ENCODE measurements around the gene TRAF3.

TRAF3 gene

DNA sequence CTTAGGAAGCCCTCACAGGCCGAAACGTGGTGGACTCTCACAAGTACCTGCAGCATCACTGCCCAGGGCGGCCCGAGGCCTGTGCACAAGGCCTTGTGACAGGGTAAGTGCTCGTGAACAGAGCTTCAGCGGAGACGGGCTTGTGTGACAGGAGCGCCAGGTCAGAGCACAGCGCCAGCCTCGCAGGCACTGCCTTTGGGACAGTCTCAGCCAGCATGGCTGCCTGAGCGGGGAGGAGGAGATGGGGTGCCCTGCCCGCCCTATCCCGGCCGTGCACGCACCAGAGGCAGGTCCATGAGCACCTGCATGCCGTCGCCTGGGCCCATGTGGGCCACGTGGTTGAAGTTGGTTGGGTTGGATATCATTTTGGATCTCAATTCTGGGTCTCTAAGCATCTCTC is 162.1 kb downstream of the TRAF3 start:
- no peak for DNase-seq (ENCODE audit: low spot score)

DNA sequence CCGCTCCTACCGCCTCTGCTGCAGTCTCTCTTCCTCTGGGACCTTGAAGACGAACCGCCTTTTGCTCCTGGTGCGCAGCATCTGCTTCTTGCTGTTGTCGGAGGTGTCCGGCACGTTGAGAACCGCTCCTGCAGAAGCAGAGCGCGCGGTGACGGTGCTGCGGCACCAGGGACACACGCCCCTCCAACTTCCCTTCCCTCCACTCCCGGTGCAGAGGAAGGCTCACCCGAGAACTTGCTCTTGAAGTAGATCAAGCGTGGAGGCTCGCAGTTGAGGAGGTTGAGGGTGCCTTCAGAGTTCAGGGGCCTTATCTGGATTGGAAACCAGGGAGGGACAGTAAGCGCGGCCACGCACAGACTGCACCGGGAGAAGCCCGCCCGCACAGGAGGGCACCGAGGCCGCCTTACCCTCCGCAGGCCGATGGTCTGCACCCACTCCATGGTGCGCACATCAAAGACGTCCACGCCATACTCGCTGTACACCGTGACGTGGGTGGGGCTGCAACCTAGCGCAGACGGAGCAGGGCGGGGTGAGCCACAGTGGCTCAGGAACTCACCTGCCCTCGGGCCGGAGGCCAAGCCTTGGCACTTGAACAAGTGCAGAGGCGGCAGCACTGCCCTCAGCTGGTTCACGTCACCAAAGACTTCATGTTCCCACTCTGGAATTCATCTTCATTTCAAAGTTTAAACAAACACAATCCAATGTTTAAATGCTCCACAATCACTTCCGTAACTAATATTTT is 162.7 kb downstream of the TRAF3 start:
- no peak for DNase-seq (ENCODE audit: low spot score)

DNA sequence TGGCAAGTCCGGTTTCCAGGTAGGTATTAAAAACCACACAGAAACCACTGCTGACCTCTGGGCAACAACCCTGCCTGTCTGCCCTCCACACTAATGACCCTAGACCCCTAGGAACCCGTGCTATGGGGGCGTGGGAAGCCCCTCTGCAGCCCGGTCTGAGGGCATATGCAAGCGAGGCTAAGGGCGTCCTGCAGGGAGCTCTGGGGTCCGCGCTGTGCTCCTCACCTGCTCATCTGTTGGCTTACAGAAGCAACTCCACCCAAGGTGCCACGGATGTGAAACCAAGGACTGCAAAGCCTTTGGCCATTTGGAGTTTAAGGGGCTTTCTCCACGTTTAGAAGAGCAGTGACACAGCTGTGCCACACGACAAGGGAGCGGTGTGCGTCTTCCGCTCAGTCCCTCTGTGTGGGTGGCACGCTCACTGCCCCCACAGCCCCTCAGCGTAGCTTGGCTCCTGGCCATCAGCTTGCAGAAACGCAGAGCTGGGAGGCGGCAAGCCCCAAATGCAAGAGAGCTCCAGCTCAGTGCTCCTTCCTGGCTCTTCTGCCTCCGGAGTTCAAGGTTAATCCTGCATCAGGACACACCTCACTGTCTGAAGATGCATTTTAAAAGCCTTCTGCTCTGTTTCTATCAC is 163.6 kb downstream of the TRAF3 start:
- no peak for DNase-seq (ENCODE audit: low spot score)

DNA sequence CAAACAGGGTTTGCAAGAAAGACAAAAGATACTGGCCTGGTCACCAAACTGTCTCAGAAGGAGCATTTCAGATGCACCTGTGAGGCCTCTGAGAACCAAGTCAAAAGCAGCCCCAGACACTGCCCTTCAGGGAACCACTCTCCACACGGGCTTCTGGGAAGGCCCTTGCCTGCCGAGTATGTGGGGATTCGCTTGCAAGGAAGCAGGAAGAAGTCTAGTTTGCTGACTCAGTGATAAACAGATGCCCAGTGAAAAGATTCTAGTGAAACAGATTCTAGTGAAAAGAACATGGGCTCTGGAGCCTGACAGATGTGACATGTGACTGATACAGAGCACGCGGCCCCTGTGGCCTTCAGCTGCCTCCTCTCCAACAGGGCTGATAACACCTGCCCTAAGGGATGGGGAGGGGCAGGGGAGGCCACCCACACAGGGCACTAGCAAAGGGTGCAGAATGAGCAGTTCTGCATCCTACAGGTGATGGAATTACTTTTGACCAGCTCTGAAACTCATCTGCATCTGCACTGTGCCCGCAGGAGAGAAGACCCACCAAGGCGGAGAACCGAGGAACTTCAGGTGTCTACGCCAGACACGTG is 164.3 kb downstream of the TRAF3 start:
- DNase-seq (ENCODE audit: low spot score) = no peak

DNA sequence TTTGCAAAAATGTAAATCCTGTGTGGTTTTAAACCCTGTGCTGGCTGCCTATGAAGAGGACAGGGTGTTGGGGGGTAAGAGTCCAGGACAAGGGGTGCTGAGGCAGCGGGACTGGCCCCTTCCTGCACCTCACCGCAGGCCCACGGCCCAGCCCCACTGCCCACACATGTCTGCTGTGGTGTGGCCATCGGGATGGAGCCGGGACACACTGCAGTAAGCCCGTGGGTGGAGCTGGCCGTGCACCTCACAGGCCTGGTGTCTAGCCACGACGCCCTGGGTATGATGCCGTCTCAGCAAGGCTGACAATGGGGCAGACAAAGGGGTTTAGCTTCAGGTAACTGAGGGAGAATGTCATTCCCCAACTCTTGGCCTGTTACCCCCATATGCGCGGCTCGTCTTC is 164.8 kb downstream of the TRAF3 start:
- DNase-seq (ENCODE audit: low spot score) = no peak

DNA sequence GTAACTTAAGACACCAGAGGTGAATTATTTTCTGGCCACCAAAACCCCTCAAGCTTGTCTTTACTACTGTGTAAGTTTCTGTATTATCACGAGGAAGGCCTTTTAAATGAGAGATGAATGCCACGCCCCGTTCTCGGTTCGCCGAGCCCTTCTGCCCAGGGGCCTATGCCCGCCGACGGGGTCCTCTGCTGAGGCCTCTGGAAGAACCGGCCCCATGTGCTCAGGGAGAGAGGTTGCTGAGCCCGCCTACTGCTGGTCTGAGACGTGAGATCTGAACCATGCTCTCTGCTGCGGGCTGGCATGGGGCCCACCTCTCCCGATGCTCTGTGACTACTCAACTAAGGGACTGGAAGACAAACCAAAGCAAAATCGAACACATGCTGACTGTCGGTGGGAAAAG is 166.2 kb downstream of the TRAF3 start:
- no peak for DNase-seq (ENCODE audit: low spot score)

DNA sequence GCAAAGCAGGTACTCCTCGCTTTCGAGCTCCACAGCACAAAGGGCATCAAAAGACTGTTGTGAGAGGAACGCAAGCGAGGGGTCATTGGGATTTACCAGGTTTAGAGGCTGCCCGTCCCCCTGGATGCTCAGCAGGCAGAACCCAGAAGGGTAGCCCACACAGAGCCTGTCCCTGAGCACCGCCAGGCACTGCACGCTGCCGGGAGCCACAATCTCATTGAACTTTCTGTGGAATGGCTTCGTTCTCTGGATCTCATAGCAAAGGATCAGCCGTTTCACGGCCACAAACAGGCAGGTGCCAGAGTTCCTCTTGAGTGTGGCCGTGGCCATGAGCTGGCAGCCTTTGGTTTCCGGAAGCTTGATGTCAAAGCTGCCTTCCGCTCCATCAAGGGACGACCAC is 166.7 kb downstream of the TRAF3 start:
- DNase-seq (ENCODE audit: low spot score) = no peak

DNA sequence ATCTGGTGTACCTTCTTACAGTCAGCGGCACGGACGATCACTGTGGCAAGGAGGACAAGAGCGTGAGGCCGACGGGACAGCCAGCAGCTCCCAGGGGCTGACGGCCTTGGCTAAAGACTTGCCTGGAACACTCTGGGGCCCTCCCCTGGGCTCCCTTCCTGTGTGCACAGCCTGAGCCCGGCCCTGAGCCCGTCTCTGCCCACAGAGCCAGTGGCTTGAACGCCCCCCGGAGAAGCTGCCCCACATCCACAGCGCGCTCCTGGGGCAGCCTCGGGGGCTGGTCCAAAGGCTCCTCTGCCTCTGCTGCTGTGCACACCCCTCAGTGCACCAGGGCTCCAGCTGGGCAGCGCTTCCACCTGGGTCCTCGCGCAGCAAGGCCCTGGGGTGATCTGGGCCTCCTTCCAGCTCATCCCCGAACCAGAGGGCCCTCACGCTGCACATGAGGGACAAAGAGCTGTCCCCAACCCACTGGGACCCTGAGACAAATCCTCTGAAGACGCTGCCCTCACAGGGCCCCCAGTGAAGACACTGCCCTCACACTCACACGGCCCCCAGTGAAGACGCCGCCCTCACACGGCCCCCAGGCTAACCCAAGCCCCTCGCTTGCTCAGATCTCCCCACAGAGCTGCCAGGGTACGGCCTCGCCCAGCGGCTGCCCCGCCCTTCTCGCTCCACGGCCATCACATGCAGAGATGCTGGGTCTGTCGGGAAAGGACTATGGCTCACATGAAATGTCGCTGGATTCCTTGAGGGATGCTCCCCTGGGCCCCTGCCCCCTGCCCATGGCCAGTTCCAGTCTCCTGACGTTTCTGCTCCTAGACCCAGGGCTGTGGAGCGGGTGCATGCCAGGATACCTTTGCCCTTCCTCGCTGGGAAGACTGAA is 167.4 kb downstream of the TRAF3 start:
- DNase-seq (ENCODE audit: low spot score) = no peak

DNA sequence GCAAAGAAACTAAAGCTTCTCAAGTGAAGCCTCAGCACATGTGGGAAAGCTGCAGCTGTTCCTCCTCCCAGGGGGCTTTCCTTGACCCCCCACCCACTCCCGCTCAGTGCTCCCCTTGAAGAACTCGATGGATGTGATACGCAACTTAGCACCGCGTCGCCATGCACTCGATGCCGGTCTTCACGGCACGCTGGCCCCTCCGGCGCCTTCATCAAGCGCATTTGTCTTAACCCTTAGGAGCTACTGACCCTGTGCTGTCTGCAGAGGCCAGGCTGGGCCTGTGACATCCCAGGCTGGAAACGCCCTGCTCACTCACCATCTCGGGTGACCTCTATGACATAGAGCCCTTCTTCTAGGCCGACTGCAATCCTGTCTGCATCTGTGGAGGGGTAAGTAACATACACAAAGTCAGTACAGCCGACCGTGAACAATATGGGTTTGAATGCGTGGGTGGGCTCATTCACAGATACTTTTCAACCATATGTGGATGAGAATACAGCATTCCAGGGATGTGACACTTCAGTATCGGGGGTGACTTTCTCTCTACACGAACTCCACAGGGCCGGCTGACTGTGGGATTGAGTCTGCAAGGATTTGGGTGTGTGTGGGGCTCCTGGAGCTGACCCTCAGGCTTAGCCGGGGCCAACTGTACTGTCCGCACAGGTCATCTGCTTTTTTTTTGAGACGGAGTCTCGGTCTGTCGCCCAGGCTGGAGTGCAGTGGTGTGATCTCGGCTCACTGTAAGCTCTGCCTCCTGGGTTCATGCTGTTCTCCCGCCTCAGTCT is 168.3 kb downstream of the TRAF3 start:
- no peak for DNase-seq (ENCODE audit: low spot score)

DNA sequence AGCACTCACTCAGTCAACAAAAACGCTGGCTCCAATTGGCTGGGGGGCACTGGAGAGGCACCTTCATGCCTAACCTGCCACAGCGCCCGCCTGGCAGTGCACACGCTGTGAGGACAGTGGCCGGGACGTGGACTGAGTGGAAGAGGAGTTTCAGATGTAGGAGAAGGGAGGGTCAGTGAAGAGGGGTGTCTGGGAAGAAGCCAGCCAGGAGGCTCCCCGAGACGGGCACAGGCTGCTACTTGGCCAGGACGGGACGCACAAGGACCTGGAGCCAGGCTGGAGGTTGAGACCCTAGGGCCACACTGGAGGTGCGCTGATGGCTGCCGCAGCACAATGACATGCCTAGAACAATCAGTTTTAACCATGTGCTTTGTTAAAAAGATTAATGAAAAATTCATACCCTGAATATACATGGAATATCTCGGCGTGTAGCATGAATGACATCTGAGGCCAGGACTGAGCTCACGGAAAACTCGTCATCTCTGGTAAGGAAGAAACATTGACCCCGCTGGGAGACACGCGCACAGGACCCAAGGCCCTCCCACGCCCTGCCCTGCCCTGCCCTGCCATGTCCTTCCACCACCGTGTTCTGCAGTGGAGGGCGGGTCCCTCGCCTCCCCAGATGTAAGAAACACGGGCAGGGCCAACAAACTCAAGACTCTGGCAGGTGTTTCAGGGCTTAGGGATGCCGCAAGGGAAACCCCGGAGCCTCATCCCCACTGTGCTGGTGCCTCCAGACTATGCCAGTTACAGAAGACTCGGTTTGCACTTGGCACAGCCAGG is 170.3 kb downstream of the TRAF3 start:
- no peak for DNase-seq (ENCODE audit: low spot score)

DNA sequence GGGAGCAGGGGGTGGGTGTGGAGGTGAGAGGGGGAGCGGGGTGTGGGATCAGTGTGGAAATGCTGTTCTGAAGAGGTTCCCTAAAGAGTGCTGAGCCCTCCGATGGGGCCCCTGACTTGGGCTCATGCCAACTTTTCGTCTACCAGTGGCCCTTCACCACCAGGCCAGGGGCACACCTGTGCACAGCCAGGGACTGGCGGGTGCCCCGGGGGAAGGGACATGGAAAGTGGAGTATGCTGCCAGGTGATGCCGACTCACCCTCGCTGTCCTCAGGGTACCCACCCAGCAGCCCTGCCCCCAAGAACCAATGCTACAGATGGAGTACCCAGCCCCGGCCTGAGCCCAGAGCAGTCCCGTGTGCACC is 171.4 kb downstream of the TRAF3 start:
- DNase-seq (ENCODE audit: low spot score) = no peak

DNA sequence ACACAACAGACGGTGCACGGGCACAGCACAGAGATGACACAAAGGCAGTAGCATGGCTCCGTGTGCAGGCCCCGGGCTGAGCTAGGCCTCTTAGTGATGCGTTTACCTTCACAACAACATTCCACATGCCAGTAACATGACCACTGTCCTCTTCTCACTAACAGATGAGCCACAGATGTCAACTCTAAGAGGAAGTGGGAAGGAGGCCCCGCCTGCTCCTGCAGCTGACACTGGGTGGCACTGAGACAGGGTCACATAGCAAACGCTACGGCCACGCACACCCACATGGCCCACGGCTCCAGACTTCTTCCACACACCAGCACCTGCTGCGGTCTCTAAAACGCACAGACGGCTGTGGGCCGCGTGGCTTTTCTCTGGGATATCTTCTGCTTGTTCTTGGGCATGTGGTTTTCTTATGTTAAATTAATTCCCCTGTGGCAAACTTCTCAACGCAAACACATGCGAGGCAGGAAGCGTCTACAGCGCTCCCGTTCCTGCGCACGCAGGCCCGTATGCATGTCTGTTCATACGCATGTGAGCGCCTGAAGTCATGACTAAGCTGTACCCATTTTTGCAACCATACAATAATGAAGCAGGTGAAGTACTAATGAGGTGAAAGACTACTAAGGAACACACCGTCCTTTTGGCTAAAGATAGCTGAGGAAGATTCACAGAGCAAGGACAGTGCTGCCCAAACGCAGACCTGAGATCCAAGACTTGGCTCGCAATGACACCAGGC is 172.0 kb downstream of the TRAF3 start:
- DNase-seq (ENCODE audit: low spot score) = peak; percentile 78

DNA sequence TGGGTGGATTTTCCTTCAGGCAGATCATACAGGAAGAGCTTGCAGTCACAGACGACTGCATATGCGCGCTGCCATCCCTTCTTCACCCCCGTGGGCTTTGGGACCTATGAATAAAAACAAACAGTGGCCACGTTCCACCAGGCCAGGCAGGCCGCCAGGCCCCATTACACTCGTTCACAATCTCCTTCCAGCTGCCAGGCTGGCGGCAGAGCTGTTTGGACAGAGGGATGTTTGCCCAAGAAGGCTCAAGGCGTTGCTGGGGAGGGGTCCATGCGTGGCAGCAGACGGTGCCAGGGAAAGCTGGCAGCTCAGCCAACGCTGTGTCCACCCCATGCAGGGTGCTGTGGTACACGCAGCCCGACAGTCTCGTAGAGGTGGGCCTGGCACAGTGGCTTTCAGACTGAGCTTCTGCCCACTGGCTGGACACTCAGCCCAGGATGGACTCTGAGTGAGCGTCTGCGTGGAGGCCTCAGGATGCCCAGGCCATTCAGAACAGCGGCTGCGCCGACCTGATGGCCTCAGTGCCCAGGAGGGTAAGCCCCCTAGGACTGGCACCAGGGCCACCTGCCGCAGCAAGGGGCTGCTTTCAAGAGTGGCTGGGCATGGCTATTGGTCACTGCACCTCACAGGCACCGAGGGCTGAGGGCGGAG is 172.7 kb downstream of the TRAF3 start:
- DNase-seq (ENCODE audit: low spot score) = peak; percentile 33

DNA sequence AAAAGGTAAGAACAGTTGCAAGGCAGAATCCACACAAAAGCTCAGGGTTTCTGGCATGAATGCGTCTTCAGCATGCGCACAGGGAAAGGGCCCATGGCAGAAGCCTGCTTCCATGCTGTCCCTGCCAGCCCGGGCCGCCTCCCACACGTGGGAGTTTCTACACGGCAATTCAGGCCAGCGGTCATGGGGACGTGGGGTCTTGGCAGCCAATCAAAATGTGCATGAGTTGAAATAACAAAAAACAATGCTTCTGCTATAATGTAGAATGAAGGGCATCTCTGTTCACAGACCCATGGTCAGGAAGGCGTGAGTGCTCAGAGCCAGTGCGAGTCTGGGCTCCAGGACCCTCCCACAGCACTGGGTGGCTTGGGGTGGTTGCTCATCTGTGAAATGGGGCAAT is 173.8 kb downstream of the TRAF3 start:
- no peak for DNase-seq (ENCODE audit: low spot score)

DNA sequence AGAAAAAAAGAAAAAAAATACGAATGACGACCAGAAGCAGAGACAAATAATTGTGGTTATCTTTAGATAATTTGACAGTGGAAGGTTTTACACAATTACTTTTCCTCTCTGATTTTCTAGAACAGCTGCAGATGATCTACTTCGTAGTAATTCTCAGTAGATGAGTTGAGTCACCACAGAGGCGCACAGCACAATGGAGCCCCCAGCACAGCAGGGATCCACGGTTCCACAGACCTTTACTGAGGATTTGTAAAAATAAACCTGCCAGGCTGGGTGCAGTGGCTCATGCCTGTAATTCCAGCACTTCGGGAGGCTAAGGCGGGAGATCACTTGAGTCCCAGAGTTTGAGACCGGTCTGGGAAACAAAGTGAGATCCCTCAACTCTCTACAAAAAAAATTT is 174.6 kb downstream of the TRAF3 start:
- DNase-seq (ENCODE audit: low spot score) = no peak

DNA sequence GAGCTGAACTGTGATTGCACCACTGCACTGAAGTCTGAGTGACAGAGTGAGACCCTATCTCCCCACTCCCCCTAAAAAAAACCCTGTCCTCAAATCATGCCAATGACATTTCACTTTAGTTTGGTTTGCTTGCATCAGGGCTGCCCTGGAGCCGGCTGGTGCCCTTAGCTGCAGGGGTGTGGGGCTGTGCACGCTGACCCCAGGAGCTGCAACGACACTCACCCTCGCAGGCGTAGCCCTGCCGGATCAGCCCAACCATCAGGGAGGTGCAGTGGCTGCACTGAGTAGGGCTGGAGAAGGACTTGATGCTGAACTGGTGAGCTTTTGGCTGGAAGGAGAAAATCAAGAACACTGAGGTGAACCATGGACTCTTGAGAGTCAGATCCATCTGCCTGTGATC is 175.0 kb downstream of the TRAF3 start:
- no peak for DNase-seq (ENCODE audit: low spot score)

DNA sequence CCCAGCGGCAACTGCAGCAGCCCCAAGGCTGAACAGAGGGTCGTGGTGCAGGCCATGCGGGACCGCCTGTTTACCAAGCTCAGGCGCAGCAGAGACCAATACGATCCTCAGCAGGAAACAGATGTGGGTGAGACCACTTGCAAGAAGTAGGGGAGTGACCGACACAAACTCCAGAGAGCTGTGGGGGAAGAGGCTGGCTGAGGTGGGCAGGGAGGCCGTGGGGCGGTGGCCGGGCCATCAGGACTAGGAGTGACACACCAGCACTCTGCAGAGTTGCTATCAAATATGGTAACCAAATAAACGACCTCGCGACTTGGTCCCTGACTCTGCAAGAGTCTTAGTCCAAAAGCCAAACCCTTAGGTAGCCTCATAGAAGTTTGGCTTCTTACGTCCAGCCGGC is 175.9 kb downstream of the TRAF3 start:
- no peak for DNase-seq (ENCODE audit: low spot score)

DNA sequence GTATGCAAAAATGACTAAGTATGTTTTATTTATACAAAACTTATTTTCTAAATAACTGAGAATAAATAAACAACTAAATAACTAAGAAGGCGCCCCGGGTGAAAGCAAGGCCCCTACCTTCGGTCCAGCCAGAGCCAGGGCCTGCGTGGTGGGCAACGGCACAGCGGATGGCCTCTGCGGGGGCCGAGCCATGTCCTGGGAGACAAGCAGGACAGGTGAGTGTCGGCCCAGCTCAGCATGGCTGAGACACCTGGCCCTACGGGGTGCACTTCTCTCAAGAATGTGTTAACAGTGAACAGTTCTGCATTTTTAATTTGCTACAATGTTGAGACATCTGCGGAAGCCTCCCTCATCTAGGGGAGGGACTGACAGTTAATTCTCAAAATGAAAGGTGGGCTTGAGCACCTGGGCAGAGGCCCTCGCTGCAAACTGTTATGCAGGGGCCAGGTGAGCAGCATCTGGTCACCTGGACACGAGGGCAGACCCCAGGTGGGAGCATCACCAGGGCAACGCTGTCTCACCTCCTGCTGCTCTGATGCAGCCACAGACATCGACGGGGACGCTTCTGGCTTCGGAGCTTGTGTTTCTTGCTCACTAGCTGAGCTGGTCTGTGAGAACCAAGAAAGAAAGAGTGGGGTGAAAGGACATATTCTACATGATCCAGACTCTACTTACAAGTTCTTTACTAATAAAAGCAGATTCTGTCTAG is 177.0 kb downstream of the TRAF3 start:
- DNase-seq (ENCODE audit: low spot score) = no peak

Measured in AG08395 (cell line).